Liver (tissue), 3 donors: Measurements from ENCODE around the gene IGLL5.
"Not testable (repeated sequence)": the region's sequence is repeated elsewhere in the genome, so short reads cannot be mapped to it uniquely, and the experiment has no call there.

Experiments used
- FOXA1 ChIP-seq: IDR thresholded peaks from 2 replicates; pipeline ENCODE4 v1.6.1; 2016; ENCODE audit warnings: antibody characterized with exemption
- GABPA ChIP-seq, 2 donors: IDR thresholded peaks in 1 of 2; conservative IDR thresholded peaks in 1 of 2; 2 replicates each; pipeline ENCODE4 v1.6.1; 2016; ENCODE audit warnings: antibody characterized with exemption in 2 of 2, mild to moderate bottlenecking in 1 of 2, moderate library complexity in 1 of 2
- HNF4G ChIP-seq: IDR thresholded peaks from 2 replicates; pipeline ENCODE4 v1.6.1; 2016; ENCODE audit warnings: antibody characterized with exemption
- JUND ChIP-seq, 2 donors: IDR thresholded peaks; 2 replicates each; pipeline ENCODE4 v1.6.1; 2016; ENCODE audit warnings: antibody characterized with exemption in 2 of 2
- RAD21 ChIP-seq, 2 donors: IDR thresholded peaks; 2 replicates each; pipeline ENCODE4 v1.6.1; 2016; ENCODE audit warnings: antibody characterized with exemption in 2 of 2, mild to moderate bottlenecking in 2 of 2
- RXRA ChIP-seq, 2 donors: IDR thresholded peaks; 2 replicates each; pipeline ENCODE4 v1.6.1; 2017 to 2018; ENCODE audit warnings: antibody characterized with exemption in 2 of 2, mild to moderate bottlenecking in 1 of 2
- SP1 ChIP-seq: IDR thresholded peaks from 2 replicates; pipeline ENCODE4 v1.6.1; 2018; ENCODE audit warnings: antibody characterized with exemption, mild to moderate bottlenecking
- TAF1 ChIP-seq: conservative IDR thresholded peaks from 2 replicates; pipeline ENCODE4 v1.6.1; 2016; ENCODE audit warnings: antibody characterized with exemption, mild to moderate bottlenecking
- YY1 ChIP-seq: IDR thresholded peaks from 2 replicates; pipeline ENCODE4 v1.6.1; 2016; ENCODE audit warnings: antibody characterized with exemption, mild to moderate bottlenecking
- TF ChIP-seq, protein P1 (sequence below): fragments of 150-350 bp; IDR thresholded peaks from 2 replicates; pipeline ENCODE4 v1.5.1; 2017; ENCODE audit warnings: improper control_type of control experiment, low read depth, low read length; ENCODE audit not compliant: missing input control
- TF ChIP-seq, protein P2 (sequence below): IDR thresholded peaks from 2 replicates; pipeline ENCODE4 v1.6.1; 2016; ENCODE audit warnings: antibody characterized with exemption, mild to moderate bottlenecking
- TF ChIP-seq, protein P3 (sequence below): IDR thresholded peaks from 2 replicates; pipeline ENCODE4 v1.6.1; 2016; ENCODE audit warnings: antibody characterized with exemption
- donor health status: healthy.
- donor health status: healthy.

DNA sequence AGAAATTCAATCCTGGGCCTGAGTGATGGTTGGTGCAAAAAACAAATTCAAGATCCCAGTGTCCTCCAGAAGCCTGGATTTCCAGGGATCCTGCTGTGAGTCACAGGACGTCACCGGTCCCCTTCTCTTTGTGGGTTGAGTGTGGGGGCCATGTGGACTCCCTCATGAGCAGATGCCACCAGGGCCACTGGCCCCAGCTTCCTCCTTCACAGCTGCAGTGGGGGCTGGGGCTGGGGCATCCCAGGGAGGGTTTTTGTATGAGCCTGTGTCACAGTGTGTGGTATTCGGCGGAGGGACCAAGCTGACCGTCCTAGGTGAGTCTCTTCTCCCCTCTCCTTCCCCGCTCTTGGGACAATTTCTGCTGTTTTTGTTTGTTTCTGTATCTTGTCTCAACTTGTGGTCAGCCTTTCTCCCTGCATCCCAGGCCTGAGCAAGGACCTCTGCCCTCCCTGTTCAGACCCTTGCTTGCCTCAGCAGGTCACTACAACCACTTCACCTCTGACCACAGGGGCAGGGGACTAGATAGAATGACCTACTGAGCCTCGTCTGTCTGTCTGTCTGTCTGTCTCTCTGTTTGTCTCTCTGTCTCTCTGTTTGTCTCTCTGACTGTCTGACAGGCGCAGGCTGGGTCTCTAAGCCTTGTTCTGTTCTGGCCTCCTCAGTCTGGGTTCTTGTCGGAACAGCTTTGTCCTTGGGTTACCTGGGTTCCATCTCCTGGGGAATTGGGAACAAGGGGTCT is 11.9 kb downstream of the IGLL5 start:
- TF ChIP-seq SP1; RXRA (IDR thresholded peaks at IDR 0.05); YY1; GABPA (IDR thresholded peaks at IDR 0.05 in 1 of 2, conservative IDR thresholded peaks at IDR 0.05 in 1 of 2); JUND (IDR thresholded peaks at IDR 0.05); HNF4G; FOXA1; TAF1; RAD21 (IDR thresholded peaks at IDR 0.05): not testable (repeated sequence)
- TF ChIP-seq, protein P1, sequence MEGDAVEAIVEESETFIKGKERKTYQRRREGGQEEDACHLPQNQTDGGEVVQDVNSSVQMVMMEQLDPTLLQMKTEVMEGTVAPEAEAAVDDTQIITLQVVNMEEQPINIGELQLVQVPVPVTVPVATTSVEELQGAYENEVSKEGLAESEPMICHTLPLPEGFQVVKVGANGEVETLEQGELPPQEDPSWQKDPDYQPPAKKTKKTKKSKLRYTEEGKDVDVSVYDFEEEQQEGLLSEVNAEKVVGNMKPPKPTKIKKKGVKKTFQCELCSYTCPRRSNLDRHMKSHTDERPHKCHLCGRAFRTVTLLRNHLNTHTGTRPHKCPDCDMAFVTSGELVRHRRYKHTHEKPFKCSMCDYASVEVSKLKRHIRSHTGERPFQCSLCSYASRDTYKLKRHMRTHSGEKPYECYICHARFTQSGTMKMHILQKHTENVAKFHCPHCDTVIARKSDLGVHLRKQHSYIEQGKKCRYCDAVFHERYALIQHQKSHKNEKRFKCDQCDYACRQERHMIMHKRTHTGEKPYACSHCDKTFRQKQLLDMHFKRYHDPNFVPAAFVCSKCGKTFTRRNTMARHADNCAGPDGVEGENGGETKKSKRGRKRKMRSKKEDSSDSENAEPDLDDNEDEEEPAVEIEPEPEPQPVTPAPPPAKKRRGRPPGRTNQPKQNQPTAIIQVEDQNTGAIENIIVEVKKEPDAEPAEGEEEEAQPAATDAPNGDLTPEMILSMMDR = not testable (repeated sequence)
- TF ChIP-seq, protein P2, sequence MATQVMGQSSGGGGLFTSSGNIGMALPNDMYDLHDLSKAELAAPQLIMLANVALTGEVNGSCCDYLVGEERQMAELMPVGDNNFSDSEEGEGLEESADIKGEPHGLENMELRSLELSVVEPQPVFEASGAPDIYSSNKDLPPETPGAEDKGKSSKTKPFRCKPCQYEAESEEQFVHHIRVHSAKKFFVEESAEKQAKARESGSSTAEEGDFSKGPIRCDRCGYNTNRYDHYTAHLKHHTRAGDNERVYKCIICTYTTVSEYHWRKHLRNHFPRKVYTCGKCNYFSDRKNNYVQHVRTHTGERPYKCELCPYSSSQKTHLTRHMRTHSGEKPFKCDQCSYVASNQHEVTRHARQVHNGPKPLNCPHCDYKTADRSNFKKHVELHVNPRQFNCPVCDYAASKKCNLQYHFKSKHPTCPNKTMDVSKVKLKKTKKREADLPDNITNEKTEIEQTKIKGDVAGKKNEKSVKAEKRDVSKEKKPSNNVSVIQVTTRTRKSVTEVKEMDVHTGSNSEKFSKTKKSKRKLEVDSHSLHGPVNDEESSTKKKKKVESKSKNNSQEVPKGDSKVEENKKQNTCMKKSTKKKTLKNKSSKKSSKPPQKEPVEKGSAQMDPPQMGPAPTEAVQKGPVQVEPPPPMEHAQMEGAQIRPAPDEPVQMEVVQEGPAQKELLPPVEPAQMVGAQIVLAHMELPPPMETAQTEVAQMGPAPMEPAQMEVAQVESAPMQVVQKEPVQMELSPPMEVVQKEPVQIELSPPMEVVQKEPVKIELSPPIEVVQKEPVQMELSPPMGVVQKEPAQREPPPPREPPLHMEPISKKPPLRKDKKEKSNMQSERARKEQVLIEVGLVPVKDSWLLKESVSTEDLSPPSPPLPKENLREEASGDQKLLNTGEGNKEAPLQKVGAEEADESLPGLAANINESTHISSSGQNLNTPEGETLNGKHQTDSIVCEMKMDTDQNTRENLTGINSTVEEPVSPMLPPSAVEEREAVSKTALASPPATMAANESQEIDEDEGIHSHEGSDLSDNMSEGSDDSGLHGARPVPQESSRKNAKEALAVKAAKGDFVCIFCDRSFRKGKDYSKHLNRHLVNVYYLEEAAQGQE = not testable (repeated sequence)
- TF ChIP-seq, protein P3, sequence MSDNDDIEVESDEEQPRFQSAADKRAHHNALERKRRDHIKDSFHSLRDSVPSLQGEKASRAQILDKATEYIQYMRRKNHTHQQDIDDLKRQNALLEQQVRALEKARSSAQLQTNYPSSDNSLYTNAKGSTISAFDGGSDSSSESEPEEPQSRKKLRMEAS = not testable (repeated sequence)
